NCI-H774 (cell line): ENCODE data around the gene PWWP2B.
A peak's percentile ranks its signal among the peaks of the same experiment; 100 is the strongest.

Source experiments
- DNase-seq: peaks from one replicate; lab custom pipeline; 2025; lab: John Stamatoyannopoulos, UW

Gene PWWP2B

GRCh38 chr10:132407846-132408278 is 10.9 kb downstream of the PWWP2B start:
- peak; percentile 50 for DNase-seq

DNA sequence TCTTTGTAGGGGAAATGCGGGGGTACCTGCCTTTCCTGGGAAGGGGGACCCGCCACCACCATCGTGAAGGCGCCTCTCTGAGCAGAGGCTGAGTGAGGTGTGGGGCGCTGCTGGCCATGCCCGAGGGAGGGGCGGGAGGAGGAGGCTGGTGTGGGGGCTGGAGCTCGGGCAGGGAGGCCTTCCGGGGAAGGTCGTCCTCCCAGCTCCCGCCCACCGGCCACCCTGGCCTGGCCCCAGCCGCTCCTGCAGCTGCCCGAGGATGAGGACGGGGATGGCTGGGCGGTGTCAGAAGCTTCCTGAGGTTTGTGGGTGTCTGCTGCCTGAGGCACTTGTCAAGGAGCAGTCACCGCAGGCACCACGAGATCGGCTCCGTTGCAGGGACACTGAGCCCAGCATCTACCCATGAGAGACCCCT is 11.4 kb downstream of the PWWP2B start:
- no peak for DNase-seq

DNA sequence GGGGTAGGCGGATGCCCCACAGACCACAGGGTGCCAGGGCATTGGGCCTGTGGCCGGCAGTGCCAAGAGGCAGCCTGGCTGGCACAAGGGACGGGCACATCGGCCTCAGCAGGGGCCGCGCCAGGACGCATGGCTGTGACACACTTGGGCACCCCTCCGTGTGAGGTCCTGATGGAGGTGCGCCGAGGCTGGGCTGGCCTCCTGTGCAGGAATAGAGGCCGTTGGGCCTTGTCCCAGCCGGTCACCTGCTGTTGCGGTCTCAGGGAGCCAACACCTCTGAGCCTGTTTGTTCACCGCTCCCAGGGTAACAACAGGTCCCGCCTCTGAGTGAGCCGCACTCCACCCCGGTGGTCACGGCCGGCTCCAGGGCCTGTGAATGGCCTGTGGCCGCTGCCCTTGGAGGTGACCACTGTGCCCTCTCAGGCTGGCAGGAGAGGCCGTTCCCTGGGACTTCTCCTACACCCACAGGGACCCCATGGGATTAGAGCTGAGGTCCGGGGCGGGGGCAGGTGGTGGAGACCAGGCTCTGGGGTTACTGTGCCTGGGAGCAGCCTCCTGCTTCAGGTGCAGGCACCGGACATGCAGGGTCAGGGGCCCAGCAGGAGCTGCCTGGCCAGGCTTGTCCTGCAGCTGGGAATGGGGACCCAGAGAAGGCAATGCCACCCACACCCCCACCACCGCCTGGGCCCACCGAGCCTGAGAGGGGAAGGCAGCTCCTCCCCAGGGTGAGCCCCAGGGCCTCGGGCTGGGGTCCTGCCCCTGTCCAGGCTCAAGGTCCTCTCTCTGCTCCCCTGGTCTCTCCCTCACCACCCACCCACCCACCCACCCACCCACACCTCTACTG is 12.0 kb downstream of the PWWP2B start:
- no peak for DNase-seq

GRCh38 chr10:132409667-132410028 is 12.6 kb downstream of the PWWP2B start:
- DNase-seq: no peak

GRCh38 chr10:132410056-132410778 is 13.2 kb downstream of the PWWP2B start:
- DNase-seq: no peak

- DNase-seq: no peak
Observed at GRCh38 chr10:132410779-132411532, 14.0 kb downstream of the PWWP2B start.

DNA sequence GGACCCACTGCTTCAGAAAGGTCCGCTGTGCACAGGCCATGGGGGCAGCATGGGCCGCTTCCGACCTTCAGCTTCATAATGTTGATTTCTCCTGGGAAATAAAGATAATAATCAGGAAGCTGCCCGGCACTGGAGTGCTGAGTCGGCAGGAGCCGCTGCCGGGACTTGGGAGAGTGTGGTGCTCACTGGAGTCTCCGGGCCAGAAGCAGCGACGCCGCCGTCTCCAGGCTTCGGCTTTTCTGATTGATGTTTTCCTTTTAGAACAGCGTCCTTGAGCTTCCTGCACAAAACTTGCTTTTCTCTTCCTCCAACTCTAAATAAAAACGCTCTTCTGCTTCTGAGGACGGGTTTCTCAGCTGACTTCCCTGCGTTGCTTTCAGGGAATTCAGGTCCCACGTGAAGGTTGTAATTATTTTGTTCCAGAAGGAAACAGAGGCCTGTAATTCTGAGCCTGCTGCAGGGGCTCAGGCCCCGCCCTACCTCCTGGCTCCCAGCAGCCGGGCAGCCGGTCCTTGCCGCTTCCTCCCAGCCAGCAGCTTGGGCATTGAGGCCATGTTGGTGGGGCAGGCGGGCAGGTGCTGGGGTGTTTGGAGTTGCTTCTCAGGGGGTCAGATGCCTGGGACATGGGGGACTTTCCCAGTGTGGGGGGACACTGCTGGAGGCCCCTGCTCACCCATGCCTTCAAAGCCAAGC is 14.7 kb downstream of the PWWP2B start:
- no peak for DNase-seq

DNA sequence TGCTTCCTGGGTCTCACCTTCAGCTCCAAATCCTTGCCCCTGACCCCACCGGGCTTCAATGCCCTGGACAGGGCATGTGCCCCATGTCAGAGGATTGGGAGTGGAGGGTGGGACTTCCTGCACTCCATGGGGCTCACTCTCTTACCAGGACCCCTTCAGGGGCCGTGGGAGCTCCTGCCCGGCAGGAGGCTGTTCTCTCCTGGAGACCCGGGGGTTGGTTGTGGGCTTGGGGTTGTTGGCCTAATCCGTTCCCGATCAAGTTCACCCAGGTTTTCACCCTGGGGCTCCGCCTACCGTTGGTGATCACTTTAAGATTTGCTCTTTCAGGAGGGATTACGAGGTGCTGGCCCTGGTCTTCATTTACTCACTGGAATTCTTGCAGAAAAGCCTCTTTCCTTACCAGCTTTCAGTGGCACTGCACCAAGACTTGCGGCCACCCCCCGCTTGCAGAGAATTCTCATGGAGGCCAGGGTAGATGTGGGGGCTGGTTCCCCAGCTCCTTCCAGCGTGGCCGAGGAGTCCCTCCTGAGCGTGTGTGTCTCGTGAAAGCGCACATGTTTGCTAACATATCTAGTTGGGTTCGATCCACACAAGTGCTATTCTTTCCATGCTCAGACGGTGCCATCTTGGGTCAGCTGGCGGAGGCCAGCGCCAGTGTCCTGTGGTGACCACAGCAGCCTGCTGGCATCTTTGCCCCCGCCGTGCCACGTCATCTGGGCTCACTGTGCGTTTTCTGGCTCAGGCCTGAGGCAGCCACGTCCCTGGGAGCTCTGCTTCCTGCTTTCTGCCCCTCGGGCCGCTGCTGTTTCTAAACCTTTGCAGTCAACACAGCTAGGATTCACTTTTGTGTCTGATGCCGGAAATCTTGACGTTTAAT is 15.6 kb downstream of the PWWP2B start:
- DNase-seq: no peak

GRCh38 chr10:132413226-132414205 is 16.5 kb downstream of the PWWP2B start:
- DNase-seq: no peak

- no peak for DNase-seq
Observed at GRCh38 chr10:132414402-132415016, 17.5 kb downstream of the PWWP2B start.

GRCh38 chr10:132415255-132415654 is 18.3 kb downstream of the PWWP2B start:
- no peak for DNase-seq

DNA sequence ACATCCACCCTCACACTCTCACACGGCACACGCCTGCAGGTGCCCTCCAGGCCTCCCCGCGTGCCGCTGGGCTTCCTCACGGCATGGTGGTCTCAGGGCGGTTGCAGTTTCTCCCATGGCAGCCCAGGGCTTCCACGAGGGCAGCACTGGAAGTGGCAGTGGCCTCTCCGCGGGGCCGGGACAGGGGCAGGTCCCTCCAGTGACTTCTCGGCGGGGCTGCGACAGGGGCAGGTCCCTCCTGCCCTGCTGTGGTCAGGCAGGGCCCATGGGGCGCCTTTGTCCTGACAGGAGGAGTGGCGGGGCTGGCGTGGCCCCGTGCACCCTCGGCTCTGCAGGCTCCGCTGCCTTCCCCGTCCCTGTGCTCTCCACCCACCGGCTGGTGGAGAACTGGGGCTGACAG is 19.0 kb downstream of the PWWP2B start:
- no peak for DNase-seq

DNA sequence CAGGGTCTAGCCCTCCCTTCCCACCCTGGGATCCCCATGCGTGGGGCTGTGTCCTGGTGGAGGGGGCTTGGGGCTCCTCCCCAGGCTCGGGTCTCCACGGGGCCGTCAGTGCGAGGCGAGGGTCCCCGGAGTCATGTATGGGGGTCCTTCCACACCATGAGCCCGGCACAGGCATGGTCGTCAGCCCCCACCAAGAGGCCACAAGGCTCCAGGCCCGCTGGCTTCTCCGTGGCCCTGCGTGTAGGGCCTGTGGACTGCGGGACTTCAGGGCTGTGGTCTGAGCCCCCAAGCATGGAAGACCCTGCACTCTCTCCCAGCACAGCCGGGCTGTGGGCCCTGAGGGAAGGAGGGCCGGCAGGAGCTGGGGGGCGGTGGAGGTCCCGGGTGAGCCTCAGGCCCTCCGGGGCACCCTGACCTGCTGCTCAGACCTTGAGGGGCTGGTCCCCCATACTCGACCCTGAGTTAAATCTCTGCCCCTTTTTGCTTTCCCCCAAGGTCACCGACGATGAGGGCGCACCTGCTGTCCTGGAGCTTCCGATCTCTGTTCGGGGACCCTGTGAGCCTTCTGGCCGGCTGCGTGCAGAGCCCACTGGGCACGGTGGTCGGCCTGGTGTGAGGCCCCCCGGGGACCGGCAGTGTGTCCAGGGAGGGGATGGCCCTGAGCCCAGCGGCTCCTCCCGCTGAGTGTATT is 19.7 kb downstream of the PWWP2B start:
- DNase-seq: no peak

- no peak for DNase-seq
Observed at GRCh38 chr10:132417257-132417910, 20.4 kb downstream of the PWWP2B start.

GRCh38 chr10:132417957-132418441 is 21.0 kb downstream of the PWWP2B start:
- DNase-seq: no peak

- no peak for DNase-seq
Observed at GRCh38 chr10:132418527-132419416, 21.8 kb downstream of the PWWP2B start.
